A673 (cell line): ENCODE measurements around the gene CDK14.

Experiments
- EZH2 ChIP-seq: fragments of 200-600 bp; sonication (generic); IDR thresholded peaks from 2 replicates; pipeline ENCODE4 v1.6.1; 2017; ENCODE audit warnings: borderline replicate concordance, low read depth, mild to moderate bottlenecking, mixed read lengths, antibody characterized with exemption, low read length; ENCODE audit not compliant: poor library complexity, severe bottlenecking
- TF ChIP-seq, protein P1 (sequence below): fragments of 300-800, 200-600 bp; sonication (generic); conservative IDR thresholded peaks from 2 replicates; pipeline ENCODE4 v1.5.1; 2017; ENCODE audit warnings: low read depth, mild to moderate bottlenecking, antibody characterized with exemption, low read length, moderate library complexity, mixed read lengths

DNA sequence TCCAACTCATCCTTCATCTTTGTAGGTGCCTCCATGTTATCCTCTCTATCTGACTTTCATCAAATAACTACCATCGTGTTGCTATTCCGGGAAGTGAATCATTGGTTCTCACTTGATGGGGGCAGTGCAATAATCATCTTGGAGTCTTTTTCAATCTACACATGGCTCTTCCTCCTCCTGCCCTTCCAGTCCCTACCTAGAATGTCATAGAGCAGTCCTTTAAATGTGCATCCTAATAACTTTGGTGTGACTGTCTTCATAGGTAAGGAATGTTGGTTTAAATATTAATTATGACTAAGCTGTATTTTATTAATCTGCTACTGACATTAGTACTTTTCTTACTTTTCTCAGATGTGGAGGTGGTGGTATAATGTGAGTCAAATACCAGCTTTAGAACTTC, 8.4 kb upstream of the CDK14 start:
- no peak for TF ChIP-seq EZH2
- TF ChIP-seq, protein P1, sequence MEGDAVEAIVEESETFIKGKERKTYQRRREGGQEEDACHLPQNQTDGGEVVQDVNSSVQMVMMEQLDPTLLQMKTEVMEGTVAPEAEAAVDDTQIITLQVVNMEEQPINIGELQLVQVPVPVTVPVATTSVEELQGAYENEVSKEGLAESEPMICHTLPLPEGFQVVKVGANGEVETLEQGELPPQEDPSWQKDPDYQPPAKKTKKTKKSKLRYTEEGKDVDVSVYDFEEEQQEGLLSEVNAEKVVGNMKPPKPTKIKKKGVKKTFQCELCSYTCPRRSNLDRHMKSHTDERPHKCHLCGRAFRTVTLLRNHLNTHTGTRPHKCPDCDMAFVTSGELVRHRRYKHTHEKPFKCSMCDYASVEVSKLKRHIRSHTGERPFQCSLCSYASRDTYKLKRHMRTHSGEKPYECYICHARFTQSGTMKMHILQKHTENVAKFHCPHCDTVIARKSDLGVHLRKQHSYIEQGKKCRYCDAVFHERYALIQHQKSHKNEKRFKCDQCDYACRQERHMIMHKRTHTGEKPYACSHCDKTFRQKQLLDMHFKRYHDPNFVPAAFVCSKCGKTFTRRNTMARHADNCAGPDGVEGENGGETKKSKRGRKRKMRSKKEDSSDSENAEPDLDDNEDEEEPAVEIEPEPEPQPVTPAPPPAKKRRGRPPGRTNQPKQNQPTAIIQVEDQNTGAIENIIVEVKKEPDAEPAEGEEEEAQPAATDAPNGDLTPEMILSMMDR: no peak
